ENCODE data around the gene MYLK3.

- TF ChIP-seq POLR2AphosphoS5 (IDR thresholded peaks at IDR 0.05) (no peak), CTCF (IDR thresholded peaks at IDR 0.05) (no peak), POLR2A (IDR thresholded peaks at IDR 0.05) (no peak)
Measured at GRCh38 chr16:46782320-46782719, 34.2 kb upstream of the MYLK3 start.

Measured in sigmoid colon (tissue), 4 donors.